KOPT-K1 (cell line): ENCODE data around the gene UBIAD1.
"Not testable (repeated sequence)": the region's sequence is repeated elsewhere in the genome, so short reads cannot be mapped to it uniquely, and the experiment has no call there.

Source experiments
- H3K27ac ChIP-seq: fragments of 200-600 bp; sonication (generic); 2 replicates; pipeline ENCODE4 v1.5.1; 2016; ENCODE audit warnings: antibody characterized with exemption, mild to moderate bottlenecking, low read depth, low read length; ENCODE audit not compliant: poor library complexity, severe bottlenecking
- H3K36me3 ChIP-seq: fragments of 200-600 bp; sonication (generic); 2 replicates; pipeline ENCODE4 v1.5.1; 2017; ENCODE audit warnings: antibody characterized with exemption, mild to moderate bottlenecking, low read length, moderate library complexity; ENCODE audit not compliant: insufficient read depth
- H3K9me3 ChIP-seq: fragments of 200-600 bp; sonication (generic); 2 replicates; pipeline ENCODE4 v1.5.1; 2017; ENCODE audit warnings: antibody characterized with exemption, low read length, mild to moderate bottlenecking; ENCODE audit not compliant: insufficient read depth, poor library complexity, severe bottlenecking

UBIAD1 gene

DNA sequence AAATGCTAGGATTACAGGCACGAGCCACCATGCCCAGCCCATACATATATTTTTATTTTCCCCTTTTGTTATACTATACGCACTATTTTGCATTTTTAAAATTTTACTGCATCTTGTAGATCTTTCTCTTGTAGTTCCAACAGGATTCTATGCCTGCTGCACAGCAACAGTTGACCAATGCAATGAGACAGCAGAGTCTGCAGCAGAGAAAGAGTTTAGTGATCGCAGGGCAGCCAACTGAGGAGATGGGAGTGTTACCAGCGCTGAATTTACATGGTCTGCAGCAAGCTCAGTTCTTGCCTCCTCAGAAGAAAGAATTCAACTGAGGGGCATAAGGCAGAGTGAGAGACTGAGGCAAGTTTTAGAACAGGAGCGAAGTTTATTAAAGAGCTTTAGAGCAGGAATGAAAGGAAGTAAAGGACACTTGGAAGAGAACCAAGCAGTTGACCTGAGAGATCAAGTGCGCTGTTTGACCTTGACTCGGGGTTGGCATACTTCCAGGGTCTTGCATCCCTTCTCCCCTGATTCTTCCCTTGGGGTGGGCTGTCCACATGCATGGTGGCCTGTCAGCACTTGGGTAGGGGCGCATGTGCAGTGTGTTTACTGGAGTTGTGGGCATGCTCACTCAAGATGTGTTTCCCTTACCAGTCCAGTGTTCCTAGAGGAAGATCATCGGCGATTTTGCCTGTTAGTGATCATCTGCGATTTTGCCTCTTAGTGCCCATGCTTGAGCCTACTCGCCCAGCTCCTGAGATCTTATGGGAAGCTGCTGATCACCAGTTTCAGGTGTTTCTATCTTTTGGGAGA lies 6.5 kb upstream of the UBIAD1 start:
- H3K36me3 ChIP-seq = no peaks in the 10 kb centered on the region
- no peaks in the 10 kb centered on the region for H3K9me3 ChIP-seq
- H3K27ac ChIP-seq = no peak overlapping the region

DNA sequence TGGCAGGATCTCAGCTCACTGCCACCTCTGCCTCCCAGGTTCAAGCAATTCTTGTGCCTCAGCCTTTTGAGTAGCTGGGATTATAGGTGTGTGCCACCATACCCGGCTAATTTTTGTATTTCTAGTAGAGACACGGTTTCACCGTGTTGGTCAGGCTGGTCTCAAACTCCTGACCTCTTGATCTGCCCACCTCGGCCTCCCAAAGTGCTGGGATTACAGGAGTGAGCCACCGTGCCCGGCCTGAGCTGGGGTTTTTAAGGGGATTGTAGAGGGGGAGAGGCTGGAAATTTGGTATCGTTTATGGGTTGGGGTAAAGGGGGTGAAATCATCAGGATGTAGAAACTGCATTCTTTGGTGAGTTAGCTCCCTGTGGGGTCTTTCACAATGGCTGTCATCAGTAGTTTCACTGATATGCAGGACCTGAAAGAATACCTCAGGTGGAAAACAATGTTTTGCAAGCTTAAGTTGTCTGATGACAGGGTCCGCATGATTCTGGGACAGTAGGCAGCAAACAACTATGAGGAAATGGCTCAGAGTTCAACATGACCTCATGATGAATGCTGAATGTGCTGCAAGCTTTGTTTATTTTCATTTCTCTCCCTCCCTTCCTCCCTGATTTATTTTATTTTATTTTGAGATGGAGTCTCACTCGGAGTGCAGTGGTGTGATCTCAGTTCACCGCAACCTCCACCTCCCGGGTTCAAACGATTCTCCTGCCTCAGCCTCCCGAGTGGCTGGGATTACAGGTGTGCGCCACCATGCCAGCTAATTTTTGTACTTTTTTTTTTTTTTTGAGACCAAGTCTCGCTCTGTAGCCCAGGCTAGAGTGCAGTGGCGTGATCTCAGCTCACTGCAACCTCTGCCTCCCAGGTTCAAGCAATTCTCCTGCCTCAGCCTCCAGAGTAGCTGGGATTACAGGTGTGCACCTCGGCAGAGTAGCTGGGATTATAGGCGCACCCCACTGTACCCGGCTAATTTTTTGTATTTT lies 5.4 kb upstream of the UBIAD1 start:
- not testable (repeated sequence) for H3K9me3 ChIP-seq, H3K36me3 ChIP-seq, H3K27ac ChIP-seq

GRCh38 chr1:11272544-11272831 lies 510 bp upstream of the UBIAD1 start:
- peaks cover 25% of the 10 kb centered on the region for H3K36me3 ChIP-seq
- H3K9me3 ChIP-seq = no peaks in the 10 kb centered on the region
- no peak overlapping the region for H3K27ac ChIP-seq

GRCh38 chr1:11273595-11274234 lies 717 bp downstream of the UBIAD1 start:
- no peaks in the 10 kb centered on the region for H3K9me3 ChIP-seq
- H3K27ac ChIP-seq = peak overlapping the region; percentile 92
- peaks cover 37% of the 10 kb centered on the region for H3K36me3 ChIP-seq

DNA sequence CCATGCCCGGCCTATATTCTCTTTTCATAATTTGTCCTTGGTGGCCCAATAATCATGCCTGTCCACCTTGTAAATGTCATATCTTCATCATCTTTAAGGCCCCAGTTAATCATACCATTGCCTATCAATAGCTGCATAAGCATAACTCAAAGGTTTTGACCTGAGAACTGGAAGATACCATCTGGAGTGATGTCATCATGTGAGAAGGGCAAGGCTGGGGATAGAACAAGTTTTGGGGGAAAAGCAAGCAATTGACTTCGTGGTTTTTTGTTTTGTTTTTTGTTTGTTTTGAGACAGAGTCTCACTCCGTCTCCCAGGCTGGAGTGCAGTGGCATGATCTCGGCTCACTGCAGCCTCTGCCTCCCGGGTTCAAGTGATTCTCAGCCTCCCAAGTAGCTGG lies 6.2 kb downstream of the UBIAD1 start:
- peaks cover 79% of the 10 kb centered on the region for H3K36me3 ChIP-seq
- no peaks in the 10 kb centered on the region for H3K9me3 ChIP-seq
- no peak overlapping the region for H3K27ac ChIP-seq

GRCh38 chr1:11279630-11280029 lies 6.6 kb downstream of the UBIAD1 start:
- Histone ChIP-seq H3K9me3 (no peaks in the 10 kb centered on the region), H3K27ac (no peak overlapping the region), H3K36me3 (peaks cover 80% of the 10 kb centered on the region)

DNA sequence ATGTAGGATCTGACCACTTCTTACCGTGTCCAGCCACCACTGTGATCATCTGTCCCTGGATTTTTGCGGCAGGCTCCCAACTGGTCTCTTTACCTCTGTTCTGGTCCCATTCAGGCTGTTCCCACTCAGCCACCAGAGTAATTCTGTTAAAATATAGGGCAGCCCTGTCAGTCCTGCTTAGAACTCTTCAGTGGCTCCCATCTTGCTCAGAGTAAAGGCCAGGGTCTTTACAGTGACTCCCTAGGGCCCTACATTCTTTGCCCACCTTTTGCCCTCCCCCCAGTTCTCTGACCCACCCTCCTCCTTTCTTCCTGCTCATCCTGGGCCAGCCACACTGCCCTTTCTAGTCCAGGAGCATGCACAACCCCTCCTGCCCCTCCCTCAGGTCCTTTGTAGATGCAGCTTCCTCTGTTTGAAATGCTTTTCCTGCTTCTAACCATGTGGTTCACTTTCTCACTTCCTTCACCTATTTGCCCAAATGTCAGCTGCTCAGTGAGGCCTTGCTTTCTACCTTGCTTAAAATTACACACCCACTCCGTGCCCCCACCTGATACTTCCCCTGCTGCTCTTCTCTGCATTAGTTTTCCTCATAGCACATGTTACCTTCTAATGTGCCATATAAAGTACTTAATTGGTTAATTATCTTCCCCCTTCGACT lies 7.8 kb downstream of the UBIAD1 start:
- Histone ChIP-seq H3K27ac (peak overlapping the region; percentile 67), H3K9me3 (no peaks in the 10 kb centered on the region), H3K36me3 (peaks cover 79% of the 10 kb centered on the region)

DNA sequence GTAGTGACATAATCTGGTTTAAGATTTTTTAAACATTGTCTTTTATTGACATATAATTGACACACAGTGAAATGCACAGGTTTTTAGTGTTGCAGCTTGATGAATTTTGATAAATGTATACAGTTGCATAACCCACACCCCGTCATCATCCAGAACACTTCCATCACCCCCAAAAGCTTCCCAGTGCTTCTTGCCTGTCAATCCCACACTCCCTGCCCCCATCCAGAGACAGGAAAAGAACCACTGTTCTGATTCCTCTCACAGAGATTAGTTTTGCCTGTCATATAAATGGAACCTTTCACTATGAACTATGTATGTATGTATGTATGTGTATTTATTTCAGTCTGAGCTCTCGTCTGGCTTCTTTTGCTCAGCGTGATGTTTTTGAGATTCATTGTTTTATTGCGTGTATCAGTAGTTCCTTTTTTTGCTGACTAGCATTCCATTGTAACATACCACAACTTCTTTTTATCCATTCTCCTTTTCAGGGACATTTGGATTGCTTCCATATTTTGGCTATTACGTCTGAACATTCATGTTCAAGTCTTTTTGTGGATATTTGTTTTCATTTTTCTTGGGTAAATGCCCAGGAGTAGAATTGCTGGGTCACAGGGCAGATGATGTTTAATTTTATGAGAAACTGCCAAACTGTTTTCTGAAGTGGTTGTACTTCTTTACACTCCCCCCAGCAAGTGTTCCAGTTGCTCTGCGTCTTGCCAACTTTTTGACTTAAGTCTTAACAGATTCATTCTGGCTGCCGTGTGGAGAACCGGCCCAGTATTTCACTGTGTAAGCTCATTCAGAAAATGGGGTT lies 8.7 kb downstream of the UBIAD1 start:
- H3K36me3 ChIP-seq = peaks cover 79% of the 10 kb centered on the region
- peak overlapping the region; percentile 67 for H3K27ac ChIP-seq
- no peaks in the 10 kb centered on the region for H3K9me3 ChIP-seq

GRCh38 chr1:11283151-11283550 lies 10.2 kb downstream of the UBIAD1 start:
- no peak overlapping the region for H3K27ac ChIP-seq
- peaks cover 79% of the 10 kb centered on the region for H3K36me3 ChIP-seq
- no peaks in the 10 kb centered on the region for H3K9me3 ChIP-seq

GRCh38 chr1:11284784-11285183 lies 11.8 kb downstream of the UBIAD1 start:
- peak overlapping the region; percentile 4 for H3K27ac ChIP-seq
- peaks cover 79% of the 10 kb centered on the region for H3K36me3 ChIP-seq
- H3K9me3 ChIP-seq = no peaks in the 10 kb centered on the region

DNA sequence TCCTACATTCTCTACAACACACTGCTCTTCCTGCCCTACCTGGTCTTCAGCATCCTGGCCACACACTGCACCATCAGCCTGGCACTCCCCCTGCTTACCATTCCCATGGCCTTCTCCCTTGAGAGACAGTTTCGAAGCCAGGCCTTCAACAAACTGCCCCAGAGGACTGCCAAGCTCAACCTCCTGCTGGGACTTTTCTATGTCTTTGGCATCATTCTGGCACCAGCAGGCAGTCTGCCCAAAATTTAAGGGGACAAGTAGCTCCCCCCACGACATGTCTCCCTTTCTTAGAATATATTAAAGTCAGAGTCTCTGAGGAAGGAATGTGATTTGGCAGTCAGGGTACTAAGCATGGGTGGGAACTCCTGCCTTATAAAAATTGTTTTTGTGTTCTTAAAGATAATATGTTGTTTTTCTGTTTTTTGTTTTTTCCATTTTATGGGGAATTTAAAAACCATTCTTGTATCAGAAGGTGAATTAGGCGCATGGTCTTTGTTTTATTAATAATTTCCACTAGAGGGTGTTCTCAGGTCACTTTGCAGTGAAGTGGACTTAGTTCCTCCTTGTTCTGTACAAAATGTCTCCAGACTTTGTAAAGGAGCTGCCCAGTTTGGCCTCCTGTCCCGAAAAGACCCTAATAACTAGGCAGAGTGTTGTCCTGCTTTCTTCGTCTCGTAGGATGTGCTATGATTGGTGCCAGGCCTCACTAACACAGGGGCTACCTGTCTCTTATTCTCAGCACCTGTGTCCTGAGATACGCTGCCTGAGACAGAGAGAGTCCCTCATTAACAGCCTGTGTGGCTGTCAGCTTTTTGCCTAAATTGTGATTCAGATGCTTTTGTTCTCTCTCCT lies 13.1 kb downstream of the UBIAD1 start:
- no peak overlapping the region for H3K27ac ChIP-seq

GRCh38 chr1:11286735-11287410 lies 13.9 kb downstream of the UBIAD1 start:
- Histone ChIP-seq H3K36me3 (peaks cover 84% of the 10 kb centered on the region), H3K27ac (no peak overlapping the region), H3K9me3 (no peaks in the 10 kb centered on the region)

More for the DNA sequence above, 13.1 kb downstream of the UBIAD1 start:
- Histone ChIP-seq H3K36me3 (peaks cover 83% of the 10 kb centered on the region), H3K9me3 (no peaks in the 10 kb centered on the region)

- Histone ChIP-seq H3K27ac (no peak overlapping the region), H3K36me3 (peaks cover 74% of the 10 kb centered on the region), H3K9me3 (no peaks in the 10 kb centered on the region)
Observed at GRCh38 chr1:11289064-11289463, 16.1 kb downstream of the UBIAD1 start.
